Astrocyte of the hippocampus (primary cell): ENCODE data around the gene AFF3.
"Not testable (repeated sequence)": the region's sequence is repeated elsewhere in the genome, so short reads cannot be mapped to it uniquely, and the experiment has no call there.

Experiments used
- DNase-seq: peaks from one replicate; pipeline ENCODE4 v3.0.0; 2011; ENCODE audit warnings: low read depth, low spot score

Gene AFF3

DNA sequence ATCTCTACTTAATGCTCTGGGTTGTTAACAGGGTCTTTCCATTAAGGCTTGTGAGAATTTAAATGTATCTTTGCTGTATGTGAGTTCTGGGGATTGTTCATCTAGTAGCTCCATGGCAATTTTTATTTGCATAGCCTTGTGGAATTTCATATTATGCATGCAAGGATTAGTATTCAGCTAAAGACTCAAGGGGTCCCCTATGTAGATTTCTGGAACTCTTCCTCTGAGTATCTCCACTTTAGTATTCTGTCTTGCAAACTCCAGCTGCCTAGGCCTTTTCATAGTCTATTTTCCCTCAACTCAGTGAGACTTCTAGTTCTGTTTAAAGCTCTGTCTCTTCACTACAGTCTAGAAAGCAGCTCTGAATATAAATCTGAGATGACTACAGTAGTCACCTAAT is 348.0 kb downstream of the AFF3 start:
- DNase-seq: no peak

DNA sequence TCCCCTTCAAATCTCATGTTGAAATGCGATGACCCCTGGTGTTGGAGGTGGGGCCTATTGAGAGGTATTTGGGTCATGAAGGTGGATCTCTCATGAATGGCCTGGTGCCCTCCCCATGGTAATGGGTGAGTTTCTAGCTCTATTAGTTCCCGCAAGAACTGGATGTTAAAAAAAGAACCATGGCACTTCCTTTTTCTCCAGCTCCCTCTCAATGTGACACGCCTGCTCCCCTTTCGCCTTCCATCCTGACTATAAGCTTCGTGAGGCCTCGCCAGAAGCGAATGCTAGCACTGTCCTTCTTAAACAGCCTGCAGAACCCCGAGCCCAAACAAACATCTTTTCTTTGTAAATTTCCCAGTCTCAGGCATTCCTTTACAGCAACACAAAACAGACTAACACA is 349.4 kb downstream of the AFF3 start:
- DNase-seq: no peak

DNA sequence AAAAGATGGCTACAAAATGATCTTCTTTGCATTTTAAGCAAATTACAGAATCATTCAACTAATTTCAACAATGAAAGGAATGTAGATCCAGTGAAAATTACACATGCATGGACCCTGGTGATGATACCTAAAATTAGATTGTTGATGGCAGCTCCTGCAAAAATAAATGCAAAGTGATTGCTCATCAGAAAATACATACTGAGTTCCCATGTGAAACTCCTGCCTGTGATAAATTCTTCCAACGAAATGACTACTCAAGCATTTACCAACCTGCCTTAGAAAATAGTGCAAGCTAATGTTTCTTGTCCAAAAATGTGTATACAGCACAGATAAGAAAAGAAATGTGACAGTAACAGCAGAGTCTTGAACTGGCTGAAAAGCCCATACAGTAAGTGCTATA is 352.5 kb downstream of the AFF3 start:
- no peak for DNase-seq

DNA sequence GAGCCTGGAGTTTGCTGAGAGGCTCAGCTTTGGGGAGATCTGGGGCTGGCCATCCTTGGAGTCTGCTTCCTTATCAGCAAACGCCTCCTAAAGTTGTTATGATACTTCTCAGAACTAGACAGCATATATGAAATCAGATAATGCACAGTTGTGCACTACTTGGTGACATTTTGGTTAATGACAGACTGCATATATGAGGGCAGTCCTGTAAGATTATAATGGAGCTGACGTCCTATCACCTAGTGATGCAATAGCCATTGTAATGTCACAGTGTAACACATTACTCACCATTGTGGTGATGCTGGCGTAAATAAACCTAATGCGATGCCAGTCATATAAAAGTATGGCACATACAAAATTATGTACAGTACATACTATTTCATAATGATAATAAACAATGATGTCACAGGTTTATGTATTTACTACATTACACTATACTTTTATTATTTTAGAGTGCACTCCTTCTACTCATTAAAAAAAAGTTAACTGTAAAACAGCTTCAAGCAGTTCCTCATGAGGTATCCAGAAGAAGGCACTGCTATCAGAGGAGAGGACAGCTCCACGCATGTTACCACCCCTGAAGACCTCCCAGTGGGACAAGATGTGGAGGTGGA is 354.5 kb downstream of the AFF3 start:
- no peak for DNase-seq

DNA sequence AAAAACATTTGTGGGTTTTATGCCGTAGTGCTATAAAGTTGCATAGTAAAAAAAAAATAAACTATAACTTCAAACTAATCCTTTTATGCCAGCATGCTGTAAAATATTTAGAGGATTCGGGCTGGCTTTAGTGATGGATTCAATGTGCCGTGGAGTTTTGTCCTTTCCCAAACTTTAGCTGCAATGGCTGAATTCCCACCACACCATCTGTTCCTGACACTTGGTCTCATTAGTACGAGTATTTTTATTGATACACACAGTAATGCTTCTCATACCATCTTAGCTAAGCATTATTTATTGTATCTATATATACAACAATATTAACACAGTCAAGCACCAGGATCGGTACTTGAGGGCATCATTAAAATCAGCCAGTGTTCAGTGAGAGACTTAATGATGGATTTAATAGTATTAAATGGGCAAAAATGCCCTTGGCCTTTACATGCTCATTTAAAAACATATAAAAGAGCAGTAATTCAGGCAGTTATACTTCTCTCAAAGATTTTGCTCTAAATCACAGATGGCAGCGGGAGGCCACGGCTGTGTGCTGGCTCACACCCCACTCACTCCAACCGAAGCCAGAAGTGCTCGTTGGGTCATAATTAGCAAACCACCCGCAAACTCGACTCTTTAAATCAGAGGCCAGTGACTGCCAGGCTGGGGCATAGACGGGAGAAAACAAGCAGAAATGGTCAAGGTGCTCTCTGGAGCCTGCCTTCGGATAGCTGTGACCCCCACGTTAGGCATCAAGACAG is 355.6 kb downstream of the AFF3 start:
- DNase-seq: no peak

DNA sequence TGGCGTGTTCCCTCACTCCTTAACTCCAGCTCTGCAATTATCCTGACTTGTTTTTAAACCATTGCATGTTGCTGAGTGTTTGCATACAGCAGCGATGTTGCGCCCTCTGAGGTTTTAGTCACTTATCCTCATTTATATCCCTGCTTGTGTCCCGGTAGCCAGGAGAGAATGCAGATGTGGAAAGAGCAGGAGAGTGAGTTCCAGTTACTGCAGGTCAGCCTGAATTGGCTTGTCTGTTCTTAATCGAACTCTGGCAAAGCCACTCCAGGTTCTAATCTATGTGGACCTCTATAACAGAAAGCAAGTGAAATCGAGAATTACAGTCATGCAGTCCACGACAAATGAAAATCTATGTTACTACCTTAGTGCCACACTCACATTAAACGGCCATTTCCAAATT is 357.4 kb downstream of the AFF3 start:
- DNase-seq: no peak

DNA sequence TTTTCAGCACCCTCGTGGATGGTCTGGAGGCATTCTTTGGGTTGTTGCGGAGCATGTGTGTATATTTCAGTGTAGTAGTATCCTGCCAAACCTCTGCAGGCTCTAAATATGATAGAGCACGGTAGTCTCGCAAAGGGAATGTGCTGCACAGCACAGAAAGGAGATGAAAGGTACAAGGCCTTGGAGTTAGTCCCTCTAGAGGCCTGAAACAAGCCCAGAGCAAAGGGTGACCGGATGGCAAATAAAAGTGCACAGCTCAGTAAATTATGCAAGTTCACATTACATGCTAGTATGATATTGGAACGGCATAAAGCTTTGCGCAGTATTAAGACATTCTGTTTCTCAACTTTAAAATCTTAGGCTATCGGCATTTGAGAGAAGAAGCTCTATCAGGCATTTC is 358.1 kb downstream of the AFF3 start:
- no peak for DNase-seq

DNA sequence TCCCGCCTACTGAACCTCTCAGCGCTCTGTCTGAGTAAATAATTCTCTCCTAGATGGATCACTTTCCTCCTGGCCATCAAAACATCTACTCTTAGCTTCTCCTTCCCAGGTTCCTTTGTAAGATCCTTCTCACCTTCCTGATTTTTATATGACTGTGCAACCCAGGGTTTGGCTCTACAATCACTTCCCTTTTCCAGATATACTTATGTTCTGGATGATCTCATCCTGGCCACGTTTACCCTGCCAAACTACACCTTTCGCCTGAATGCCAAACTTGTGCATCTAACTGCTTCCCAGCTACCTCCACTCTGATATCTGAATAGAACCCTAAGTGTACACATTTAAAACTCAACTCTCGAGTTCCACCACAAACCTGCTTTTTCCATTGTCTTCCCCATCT is 362.1 kb downstream of the AFF3 start:
- no peak for DNase-seq

DNA sequence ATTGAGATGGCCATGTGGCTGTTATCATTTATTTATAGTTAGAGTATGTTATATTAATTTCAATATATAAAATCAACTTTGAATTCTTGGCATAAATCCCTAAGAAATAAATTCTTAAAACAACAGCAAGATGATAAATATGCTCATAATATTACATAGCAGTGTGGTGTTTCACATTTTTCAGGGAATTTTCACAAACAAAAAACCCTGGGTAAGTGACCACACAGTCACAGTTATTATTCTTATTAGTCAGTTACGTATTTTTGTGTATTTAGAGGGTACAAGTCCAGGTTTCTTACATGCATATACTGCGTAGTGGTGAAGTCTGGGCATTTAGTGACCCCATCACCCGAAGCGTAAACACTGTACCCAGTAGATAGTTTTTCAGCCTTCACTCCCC is 363.1 kb downstream of the AFF3 start:
- no peak for DNase-seq

DNA sequence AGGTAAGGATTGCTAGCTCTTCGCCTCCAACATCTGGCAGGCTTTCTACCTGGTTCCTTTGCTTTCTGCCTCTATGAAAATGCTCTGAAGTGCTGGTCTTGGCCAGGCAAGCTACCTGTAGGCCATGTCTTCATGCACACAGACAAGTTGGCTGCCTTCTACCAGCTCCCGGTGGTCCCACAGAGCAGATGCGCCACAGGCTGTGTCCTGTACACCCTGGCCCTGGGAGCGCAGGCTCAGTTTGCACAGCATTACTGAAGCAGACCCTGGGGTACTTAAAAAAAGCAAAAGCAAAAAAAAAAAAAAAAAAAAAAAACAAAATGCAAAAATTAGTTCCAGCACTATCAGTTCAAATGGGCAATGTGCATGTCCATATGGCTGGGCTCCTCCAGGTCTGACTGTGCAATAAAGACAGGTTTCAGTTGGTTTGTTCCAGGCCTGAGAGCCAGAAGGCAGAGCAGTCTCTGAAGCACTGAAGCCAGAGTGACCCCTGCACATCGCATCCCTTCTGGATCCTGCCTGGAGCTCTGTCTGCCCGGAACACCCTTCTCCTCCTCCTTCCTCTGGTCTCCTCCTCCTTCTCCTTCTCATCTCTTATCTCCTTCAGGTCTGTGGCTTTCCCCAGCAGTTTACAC is 364.6 kb downstream of the AFF3 start:
- no peak for DNase-seq

DNA sequence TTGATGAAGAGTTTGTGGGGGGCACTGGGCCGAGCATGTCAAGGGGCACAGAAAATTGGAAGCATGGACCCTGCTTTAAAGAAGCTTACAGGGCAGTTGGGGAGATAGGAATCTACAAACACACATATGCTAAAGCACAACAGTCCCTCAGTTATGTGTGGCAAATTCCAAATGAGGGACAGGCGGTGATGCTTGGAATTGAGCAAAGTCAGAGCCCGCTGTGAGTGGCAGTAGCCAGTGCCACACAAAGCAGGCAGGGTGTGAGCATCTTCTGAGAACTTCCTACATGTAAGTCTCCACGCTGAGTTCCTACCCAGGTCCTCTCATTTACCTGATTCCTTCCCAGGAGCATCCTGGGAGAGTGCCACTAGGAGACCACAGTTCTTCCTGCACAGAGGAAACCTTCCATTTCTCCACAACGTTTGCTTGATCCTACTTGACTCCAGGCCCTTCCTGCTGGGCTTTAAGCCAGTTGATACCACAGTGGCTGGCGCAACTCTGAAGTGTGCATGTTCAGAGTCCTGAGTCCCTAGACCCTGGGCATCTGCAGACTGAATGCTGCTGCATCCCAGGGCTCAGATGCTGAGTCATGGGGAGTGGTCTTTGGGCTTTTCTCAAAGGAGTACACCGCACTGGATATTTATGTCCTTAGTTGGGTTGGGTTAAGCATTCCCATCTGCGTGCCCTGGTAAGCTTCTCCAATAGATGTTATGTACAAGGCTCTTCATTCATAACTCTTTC is 365.3 kb downstream of the AFF3 start:
- no peak for DNase-seq

DNA sequence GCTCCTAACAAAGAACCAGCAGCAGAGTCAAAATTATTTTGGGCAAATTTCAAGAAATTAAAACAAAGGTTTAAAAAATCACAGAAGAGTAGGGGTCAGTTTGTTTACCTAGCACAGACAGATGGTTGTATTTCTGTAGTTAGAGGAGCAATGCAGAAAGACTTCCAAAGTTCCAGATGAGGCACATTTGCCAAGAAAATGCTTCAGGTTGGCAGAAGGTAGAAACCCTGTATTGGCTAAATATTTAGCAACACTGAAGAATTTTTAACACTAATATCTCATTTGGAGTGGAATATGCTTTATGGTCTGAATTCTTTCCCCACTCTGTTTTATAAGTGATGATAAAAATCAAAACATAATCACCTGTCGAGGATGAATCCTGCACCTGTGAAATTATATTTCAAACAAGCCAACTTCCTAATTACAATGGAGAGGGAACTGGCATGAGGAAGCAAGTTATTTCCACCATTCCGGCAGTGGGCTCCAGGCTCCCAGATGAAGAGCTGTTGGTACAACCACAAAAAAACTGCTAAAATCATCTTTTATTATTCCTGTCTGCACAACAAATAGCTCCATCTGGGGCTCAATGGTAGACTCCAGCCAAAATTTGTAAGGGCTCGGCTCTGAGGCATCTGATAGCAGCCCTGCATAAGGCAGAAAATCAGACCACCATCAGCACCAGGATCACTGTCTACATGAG is 366.0 kb downstream of the AFF3 start:
- no peak for DNase-seq

DNA sequence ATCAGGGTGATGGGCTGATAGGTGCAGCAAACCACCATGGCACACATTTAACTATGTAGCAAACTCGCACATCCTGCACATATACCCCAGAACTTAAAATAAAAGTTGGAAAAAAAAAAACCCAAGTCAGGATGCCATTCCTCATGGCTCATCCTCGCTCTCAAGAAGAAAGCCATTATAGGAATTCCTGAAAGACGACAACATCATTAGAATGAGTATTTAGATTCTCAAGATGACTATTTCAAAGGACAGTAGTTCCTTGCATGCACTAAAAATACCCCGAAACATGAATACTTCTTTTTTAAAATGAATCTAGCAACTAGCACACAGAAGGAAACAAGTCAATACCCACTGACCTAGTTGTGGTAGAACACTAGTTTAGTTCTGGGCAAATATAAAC is 366.8 kb downstream of the AFF3 start:
- peak; percentile 22 for DNase-seq

DNA sequence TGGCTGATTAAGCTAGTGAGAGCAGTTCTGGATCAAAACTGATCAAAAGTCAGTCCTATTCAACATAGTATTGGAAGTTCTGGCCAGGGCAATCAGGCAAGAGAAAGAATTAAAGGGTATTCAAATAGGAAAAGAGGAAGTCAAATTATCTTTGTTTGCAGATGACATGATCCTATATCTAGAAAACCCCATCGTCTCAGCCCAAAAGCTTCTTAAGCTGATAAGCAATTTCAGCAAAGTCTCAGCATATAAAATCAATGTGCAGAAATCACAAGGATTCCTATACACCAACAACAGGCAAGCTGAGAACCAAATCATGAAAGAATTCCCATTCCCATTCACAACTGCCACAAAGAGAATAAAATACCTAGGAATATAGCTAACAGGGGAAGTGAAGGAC is 368.7 kb downstream of the AFF3 start:
- DNase-seq: not testable (repeated sequence)

DNA sequence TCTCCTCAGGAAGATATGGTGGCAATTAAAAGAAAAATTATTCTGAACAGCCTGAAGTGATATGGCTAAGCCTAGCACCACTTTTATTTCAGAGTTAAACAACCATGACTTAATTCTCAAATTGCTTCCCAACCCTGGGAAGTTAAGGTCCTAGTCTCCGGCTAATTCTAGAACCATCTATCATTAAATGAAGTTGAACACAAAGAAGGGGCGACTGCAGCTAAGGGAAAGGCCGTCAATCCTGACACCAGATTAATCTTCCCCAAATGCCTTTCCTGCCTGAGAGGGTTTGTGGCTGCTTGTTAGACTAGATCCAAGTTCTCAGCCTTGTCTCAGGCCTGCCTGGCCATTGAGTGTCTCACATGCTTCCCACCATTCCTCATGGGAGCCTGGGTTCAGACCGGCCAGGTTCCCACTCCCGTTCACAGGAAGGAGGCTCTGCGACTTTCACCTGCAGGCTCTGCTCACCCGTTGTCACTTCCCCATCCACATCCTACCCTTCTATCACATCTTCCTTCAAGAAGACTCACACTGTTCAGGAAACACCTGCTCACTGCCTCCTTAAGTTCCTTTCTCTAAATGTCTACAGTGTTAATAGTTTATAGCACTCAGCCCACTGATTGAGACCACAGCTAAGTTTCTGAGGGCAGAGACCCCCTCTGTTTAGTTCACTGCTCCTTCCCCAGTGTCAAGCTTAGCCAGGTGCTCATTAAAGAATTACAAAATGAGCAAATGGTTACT is 369.6 kb downstream of the AFF3 start:
- DNase-seq: no peak

DNA sequence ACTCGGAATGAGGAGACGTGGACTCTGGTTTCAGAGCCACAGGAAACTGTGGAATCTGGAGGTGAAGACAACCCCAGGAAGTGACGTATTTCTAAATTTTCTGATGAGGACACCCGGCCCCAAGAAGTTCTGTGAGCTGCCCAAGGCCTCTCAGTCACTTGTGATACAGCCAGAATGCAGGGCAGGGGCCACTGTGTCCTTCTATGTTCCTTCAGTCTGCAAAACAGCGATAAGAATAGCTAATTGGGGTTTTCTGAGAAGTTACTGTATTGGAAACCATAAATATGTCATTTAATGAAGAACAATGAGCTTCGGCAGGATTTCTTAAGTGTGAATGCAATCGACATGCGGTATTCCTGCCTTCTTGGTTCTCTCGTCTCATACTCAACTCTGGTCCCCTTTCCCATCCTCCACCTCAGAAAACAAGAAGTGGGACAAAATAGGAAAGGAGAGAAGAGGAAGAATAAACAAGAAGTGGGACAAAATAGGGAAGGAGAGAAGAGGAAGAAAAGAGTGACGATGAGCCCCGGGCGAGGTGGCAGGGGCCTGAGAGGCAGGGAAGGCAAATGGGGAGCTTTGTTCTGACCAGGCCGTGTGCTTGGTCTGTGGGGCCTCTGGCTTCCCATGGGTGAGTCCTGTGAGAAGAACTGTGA is 370.6 kb downstream of the AFF3 start:
- DNase-seq: no peak

DNA sequence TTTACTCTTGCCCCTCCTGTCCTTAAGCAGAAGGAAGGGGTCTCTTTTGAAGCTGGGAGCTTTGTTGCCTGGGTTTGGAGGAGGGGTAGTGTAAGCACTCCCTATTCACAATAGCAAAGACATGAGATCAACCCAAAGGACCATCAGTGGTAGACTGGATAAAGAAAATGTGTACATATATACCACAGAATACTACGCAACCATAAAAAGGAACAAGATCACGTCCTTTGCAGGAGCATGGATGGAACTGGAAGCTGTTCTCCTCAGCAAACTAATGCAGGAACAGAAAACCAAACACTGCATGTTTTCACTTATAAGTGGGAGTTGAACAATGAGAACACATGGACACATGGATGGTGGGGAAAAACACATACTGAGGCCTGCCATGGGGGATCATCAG is 371.5 kb downstream of the AFF3 start:
- no peak for DNase-seq

DNA sequence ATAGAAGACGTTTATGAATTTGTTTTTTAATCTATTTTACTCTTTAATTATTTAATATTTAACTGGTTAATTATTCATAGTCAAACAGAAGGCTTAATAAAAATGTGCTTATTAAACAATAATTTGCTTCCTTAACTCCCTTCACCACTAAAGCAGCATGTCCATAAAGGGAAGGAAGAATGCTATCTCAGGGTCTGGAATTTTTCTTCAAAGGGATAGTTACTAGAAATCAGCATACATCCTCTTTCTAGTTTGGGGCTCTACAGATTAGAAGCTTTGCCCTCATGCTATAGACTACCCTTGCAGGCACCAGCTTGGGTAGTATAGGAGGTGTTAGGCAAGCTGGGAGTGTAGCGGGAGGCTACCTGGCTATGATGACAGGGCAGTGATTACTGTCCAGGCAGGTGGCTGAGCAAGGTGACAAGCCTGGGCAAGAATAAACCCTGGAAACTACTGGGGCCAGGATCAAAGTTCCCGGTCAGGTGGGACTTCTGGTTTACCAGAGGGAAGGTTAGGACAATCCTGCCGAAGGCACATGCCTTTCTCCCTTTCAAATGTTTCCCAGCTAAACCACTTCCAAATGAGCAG is 376.6 kb downstream of the AFF3 start:
- DNase-seq: no peak

DNA sequence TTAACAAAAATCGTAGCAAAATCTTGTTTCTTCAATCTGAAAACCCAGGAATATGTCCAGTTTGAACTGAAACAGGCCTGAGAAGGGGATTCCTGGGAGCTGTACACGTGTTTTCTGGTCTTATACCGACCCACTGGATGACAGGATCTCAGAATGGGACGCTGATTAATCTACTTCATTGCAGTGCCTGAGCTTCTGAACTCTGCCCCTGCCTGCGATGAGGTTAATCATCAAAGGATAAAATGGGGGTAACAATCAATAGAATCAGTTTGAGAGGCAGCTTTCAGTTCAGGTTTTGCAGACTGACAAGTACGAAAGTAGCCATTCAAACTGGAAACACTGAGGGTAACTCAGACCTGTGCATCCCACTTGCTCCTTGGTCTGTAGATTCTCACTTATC is 378.6 kb downstream of the AFF3 start:
- no peak for DNase-seq

DNA sequence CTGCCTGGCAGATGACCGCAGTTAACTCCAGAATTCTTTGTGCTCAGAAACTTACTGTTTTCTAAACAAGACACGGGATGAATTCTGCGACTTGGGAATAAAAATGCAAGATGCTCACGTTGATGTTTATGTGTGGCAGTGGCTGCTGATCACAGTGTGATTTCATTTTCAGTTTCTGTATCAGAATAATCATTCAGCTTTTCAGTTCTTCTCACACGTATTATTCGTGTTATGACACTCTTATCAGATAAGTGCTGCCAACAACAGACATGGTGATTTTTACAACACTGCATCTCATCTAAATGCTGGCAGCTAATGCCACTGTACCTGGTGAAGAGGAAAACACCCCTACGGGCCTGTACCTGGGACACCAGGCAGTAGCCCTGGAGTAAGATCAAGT is 379.7 kb downstream of the AFF3 start:
- no peak for DNase-seq
